MG63 (cell line): ENCODE data around the gene HOXA3. TPM values are rescaled to one million over a fixed set of nuclear protein-coding genes. Genes with fewer than 3 reads are reported as not detected.

Source experiments
- DNase-seq: peaks from one replicate; pipeline ENCODE4 v3.0.0-alpha.2; 2020
- H3K27me3 ChIP-seq: fragments of 250-450 bp; sonication (Bioruptor Pico); 2 replicates; pipeline ENCODE4 v1.5.1; 2020; ENCODE audit warnings: mild to moderate bottlenecking, moderate library complexity
- H3K36me3 ChIP-seq: fragments of 250-450 bp; sonication (Bioruptor Pico); 2 replicates; pipeline ENCODE4 v1.5.1; 2020; ENCODE audit warnings: mild to moderate bottlenecking, moderate library complexity
- H3K4me3 ChIP-seq: fragments of 250-450 bp; sonication (Bioruptor Pico); 2 replicates; pipeline ENCODE4 v1.5.1; 2020; ENCODE audit warnings: mild to moderate bottlenecking, moderate library complexity
- H3K9me3 ChIP-seq: fragments of 250-450 bp; sonication (Bioruptor Pico); 2 replicates; pipeline ENCODE4 v1.5.1; 2020; ENCODE audit warnings: mild to moderate bottlenecking, moderate library complexity
- total RNA-seq: library from RNA; depleted of rRNA; stranded (reverse); fragments of >200 nt; shearing (Covaris generic); gene quantifications from 2 replicates; pipeline ENCODE4 v1.2.3, GENCODE V29; 2014; ENCODE audit warnings: low replicate concordance

Gene HOXA3
- total RNA-seq, 1 experiment from 2014 or later: not detected

DNA sequence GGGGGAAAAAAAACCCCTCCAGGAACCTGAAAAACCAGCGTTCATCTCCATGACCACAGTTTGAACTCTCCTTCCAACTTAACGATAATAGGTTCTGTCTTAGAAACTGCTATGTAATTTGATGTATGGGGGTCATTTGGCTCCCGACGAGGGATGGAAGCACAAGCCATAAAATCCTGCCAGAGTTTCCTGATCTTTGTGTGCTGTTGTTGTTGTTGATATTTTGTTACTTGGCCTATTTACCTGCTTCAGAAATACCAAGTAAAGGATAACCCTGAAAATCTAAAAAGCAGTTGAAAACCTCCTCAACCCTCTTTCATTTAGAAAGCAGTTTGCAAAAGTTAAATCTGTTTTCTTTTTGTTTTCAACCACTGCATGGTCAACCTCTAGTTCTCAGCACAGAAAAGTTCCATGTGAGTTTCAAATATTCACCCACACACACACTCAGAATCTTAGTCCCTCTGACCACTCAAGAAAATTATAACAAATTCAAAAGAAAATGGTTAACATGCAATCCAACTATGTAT lies 40.6 kb downstream of the HOXA3 start:
- Histone ChIP-seq H3K36me3 (no peaks in the 10 kb centered on the region), H3K4me3 (no peak overlapping the region), H3K27me3 (no peaks in the 10 kb centered on the region), H3K9me3 (no peaks in the 10 kb centered on the region)
- DNase-seq: no peak

DNA sequence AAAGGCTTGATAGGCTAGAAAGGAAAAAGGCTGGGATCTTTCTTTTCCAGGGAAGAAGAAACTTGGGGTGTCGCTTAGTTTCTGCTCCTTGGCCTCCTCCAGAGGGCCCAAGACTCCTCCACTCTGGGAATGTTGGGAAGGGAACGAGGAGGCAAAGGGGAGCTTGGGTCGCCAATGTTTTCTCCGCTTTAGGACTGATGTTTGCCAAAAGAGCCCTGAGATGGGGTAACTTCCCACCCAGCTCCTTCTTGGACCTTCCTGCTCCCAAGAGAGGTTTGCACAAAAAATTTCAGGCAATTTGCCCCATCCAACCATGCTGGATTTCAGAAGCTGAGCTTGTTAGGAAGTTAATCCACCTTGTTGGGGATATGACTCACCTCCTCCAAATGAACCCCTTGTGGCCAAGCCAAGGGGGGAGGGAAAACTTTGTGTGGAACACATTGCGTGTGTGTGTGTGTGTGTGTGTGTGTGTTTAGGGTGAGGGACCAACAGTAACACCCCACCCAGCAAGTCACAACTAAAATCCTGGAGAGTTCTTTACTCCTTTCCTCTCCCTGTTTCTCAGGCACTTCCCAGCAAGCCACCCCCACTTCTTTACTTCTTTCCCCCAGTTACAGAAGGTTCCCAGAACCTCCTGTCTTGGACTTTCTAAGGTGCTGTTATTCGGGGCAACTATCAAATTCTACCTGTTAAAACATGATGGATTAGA lies 41.2 kb downstream of the HOXA3 start:
- DNase-seq: peak; percentile 33
- H3K9me3 ChIP-seq: no peaks in the 10 kb centered on the region
- no peaks in the 10 kb centered on the region for H3K36me3 ChIP-seq
- no peak overlapping the region for H3K4me3 ChIP-seq
- H3K27me3 ChIP-seq: no peaks in the 10 kb centered on the region

DNA sequence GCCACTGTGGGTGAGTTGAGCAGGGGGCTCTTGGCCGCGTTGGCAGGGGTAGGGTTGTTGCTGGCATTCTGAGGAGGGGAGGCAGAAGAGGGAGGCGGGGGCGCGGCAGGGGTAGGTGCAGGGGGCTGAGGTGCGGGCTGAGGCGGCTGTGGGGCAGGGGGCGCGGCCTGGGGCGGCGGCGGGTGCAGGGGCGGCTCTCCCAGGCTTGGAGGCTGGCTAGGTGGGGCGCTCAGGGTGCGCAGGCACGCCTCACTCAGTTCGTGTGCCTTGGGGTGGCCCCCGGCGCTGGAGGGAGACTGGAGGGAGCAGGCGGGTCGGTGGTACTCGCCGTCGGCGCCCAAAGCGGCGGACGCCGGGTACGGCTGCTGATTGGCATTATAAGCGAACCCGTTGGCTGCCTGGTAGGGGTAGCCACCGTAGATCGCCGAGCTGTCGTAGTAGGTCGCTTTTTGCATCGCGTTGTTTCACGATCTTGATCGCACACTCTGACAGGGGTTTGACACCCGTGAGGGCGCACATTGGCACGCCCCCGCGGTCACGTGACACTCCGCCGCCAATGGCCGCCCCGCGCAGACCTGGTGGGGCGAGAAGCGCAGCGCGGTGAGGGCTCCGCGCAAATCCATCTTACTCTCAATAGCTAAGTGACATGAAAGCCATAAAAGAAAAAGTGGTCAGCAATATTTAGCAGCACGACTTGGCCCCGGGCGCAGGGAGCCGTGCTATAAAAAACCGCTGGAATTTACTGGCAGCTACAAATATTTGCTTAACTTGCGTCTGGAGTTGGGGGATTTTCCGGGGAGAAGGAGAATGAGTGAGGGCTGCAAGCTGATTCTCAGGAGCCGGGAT lies 42.0 kb downstream of the HOXA3 start:
- Histone ChIP-seq H3K27me3 (no peaks in the 10 kb centered on the region), H3K4me3 (no peak overlapping the region), H3K36me3 (no peaks in the 10 kb centered on the region), H3K9me3 (no peaks in the 10 kb centered on the region)
- DNase-seq: peak; percentile 43

GRCh38 chr7:27109466-27110185 lies 42.8 kb downstream of the HOXA3 start:
- Histone ChIP-seq H3K36me3 (no peaks in the 10 kb centered on the region), H3K27me3 (no peaks in the 10 kb centered on the region), H3K9me3 (no peaks in the 10 kb centered on the region), H3K4me3 (no peak overlapping the region)
- DNase-seq: no peak

DNA sequence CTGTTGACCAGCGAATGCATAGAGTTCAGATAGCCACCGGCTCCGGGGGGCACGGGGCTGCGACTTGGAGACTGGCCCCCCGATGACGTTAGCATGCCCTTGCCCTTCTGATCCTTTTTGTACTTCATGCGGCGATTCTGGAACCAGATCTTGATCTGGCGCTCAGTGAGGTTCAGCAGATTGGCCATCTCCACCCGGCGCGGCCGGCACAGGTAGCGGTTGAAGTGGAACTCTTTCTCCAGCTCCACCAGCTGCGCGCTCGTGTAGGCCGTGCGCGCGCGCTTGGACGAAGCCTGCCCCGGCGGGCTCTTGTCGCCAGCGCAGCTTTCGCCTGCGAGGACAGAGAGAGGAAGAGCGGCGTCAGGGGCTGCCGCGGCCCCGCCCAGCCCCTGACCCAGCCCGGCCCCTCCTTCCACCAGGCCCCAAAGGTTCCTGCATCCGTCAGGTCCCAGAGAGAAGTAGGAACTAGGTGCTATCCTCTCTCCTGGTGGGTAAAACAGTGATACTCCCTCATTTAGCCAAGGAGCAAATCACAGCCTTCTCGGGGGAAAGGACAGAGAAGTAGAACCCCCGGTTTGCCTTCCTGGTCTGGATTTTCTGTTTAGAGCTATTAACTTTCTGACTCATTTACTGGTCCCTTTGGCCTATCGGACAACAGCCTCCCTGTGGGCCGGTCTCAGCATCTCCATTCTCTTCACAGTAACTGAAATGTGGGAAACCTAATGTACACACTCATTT lies 43.8 kb downstream of the HOXA3 start:
- DNase-seq: no peak
- no peaks in the 10 kb centered on the region for H3K27me3 ChIP-seq
- no peak overlapping the region for H3K4me3 ChIP-seq
- no peaks in the 10 kb centered on the region for H3K36me3 ChIP-seq
- no peaks in the 10 kb centered on the region for H3K9me3 ChIP-seq

- H3K36me3 ChIP-seq: no peaks in the 10 kb centered on the region
- no peak overlapping the region for H3K4me3 ChIP-seq
- H3K9me3 ChIP-seq: no peaks in the 10 kb centered on the region
- no peak for DNase-seq
- H3K27me3 ChIP-seq: no peaks in the 10 kb centered on the region
Observed at GRCh38 chr7:27107391-27108381, 44.7 kb downstream of the HOXA3 start.

DNA sequence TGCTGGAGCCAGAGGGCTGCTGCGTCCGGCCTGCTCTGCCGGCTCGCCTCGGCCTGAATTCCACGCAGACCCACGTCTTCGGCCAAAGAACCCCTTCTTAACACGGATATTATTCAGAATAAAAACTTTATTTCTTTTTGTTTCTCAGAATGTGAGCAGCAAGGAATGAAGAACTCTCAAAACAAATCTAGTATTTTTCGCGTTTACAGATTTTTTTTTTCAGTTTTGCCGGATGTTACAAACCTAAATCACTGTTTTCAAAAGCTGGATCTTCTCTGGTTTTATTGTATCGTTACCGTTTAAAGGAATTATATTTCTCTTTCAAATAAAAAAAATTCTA lies 45.5 kb downstream of the HOXA3 start:
- Histone ChIP-seq H3K9me3 (no peaks in the 10 kb centered on the region), H3K27me3 (no peaks in the 10 kb centered on the region), H3K4me3 (no peak overlapping the region), H3K36me3 (no peaks in the 10 kb centered on the region)
- DNase-seq: no peak

DNA sequence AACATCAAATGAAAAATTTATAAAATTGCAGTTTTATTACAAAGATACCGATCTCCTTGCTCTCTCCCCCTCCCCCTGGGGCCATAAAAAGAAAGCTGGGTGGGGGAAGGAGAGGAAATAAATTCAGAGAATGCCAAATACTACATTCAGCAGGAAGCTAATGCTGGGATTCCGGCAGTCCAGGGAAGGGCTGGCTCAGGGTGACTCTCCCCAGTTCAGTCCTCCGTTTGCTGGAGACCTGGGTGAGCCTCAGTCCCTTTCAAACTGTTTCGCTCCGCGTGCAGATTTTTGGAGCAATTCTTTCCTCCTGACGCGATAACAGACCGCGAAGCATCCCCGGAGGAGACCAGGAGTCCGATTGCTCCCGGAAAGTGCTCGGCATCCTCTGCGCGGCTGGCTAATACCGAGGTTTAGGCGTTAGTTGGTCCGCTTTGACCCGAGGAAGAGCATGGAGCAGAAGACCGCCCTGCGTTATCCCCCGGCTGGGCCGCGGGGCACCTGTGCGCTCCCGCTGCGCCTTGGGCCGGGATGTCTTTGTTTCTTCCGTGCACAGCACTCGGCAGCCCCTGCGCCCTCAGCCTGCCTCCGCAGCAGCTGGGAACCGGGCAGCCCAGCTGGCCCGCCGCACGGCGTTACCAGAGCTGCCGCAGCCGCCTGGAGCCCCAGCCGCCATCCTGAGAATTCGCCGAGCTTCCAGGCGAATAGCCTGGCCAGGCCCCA lies 46.0 kb downstream of the HOXA3 start:
- DNase-seq: no peak
- Histone ChIP-seq H3K4me3 (no peak overlapping the region), H3K9me3 (no peaks in the 10 kb centered on the region), H3K36me3 (0 out of 2 replicates have a peak, but pooled peaks cover under 1% of the 10 kb centered on the region), H3K27me3 (no peaks in the 10 kb centered on the region)

GRCh38 chr7:27105301-27106031 lies 46.9 kb downstream of the HOXA3 start:
- Histone ChIP-seq H3K4me3 (no peak overlapping the region), H3K36me3 (peaks cover 9% of the 10 kb centered on the region; the same call in 1 of the 2 replicates)
- no peak for DNase-seq

GRCh38 chr7:27104341-27105058 lies 47.9 kb downstream of the HOXA3 start:
- H3K36me3 ChIP-seq: peaks cover 12% of the 10 kb centered on the region
- no peaks in the 10 kb centered on the region for H3K27me3 ChIP-seq
- DNase-seq: no peak
- H3K9me3 ChIP-seq: no peaks in the 10 kb centered on the region
- no peak overlapping the region for H3K4me3 ChIP-seq

More at GRCh38 chr7:27105301-27106031, 46.9 kb downstream of the HOXA3 start:
- Histone ChIP-seq H3K9me3 (no peaks in the 10 kb centered on the region), H3K27me3 (no peaks in the 10 kb centered on the region)

DNA sequence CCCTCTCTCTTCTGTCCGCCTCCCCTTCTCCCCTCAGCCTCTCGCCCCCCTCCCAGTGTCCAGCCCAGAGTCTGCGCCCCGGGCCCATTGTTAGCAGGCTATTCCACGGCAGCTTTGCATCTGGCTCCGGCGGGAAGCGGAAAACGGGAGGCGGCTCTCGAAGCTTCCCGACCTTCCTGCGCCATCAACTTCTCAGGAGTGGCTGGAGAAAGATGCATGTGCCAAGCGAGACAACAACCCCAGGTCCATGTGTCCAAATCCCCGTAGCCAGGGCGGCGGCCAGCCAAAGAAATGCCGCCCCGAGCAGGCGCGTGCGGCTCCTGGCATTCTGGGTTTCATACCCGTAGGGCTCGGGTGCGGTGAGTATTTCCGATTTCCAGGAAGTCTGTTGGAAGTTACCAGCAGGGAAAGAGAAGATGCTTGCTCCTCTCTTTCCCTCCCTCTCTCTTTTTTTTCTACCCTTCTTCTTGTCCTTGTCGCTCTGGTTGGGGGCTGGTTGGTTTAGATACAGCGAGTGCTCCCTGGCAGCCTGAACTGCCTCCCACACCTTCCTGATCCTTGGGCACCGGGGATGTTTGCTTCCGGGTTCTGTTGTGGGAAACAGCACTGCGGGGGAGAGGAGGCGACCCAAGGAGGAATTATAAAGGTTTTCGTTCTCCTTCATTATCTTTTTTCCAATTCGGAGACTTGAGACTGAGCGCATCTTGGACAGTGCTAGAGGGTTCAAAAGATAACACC lies 48.7 kb downstream of the HOXA3 start:
- Histone ChIP-seq H3K36me3 (peaks cover 17% of the 10 kb centered on the region), H3K27me3 (no peaks in the 10 kb centered on the region), H3K4me3 (no peak overlapping the region), H3K9me3 (no peaks in the 10 kb centered on the region)
- DNase-seq: no peak

- Histone ChIP-seq H3K36me3 (peaks cover 20% of the 10 kb centered on the region), H3K4me3 (no peak within 1 kb of the TSS), H3K27me3 (no peaks in the 10 kb centered on the region), H3K9me3 (no peaks in the 10 kb centered on the region)
- DNase-seq: no peak
Observed at GRCh38 chr7:27102581-27103442, 49.6 kb downstream of the HOXA3 start, which contains the start of gene HOXA2. Gene HOXA2 (minus strand): TSS chr7:27102683. CDS start chr7:27102500, 183 bp downstream.
